ENCODE results near the gene TOMT.

DNA sequence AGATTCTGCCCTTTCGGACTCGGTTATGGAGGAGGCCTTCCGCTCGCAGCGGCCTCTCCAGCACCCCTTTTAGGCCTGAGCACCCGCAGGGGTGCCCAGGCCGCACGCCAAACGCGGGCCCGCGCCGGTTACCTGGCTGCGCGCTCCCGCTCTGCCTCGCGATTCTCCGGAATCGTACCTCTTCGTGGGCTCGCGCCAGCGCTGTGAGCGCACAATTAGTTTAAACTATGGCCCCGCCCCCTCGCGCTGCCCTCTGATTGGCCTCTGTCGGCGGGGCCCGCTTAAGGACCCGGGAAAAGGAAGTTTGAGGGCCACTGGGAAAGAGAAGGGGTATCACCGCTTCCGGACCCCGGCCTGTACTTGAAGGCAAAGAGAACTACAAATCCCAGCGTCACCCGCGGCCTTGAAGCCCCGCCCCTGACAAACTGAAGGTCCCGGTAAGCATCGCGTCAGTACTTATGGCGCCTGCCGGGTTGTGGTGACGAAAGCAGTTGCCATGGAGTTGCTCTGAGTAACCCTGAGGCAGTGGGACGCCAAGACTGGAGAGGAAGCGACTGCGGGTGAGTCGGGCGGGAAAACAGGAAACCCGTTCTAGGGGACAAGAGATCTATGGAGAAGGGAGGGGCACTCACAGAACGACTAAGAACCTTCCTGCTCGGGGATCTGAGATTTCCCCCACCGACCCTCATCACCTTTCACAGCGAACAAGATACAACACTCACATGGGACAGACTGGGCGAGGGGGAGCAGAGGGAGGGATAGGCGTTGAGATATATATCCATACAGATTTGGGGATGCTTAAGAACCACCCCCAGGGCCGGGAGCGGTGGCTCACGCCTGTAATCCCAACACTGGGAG lies 25.2 kb upstream of the TOMT start, which contains the start of the genes LRRC51 and NUMA1:
- TF ChIP-seq, protein P1, sequence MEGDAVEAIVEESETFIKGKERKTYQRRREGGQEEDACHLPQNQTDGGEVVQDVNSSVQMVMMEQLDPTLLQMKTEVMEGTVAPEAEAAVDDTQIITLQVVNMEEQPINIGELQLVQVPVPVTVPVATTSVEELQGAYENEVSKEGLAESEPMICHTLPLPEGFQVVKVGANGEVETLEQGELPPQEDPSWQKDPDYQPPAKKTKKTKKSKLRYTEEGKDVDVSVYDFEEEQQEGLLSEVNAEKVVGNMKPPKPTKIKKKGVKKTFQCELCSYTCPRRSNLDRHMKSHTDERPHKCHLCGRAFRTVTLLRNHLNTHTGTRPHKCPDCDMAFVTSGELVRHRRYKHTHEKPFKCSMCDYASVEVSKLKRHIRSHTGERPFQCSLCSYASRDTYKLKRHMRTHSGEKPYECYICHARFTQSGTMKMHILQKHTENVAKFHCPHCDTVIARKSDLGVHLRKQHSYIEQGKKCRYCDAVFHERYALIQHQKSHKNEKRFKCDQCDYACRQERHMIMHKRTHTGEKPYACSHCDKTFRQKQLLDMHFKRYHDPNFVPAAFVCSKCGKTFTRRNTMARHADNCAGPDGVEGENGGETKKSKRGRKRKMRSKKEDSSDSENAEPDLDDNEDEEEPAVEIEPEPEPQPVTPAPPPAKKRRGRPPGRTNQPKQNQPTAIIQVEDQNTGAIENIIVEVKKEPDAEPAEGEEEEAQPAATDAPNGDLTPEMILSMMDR (IDR thresholded peaks at IDR 0.05; ENCODE audit: low read length), result no peak
- no peak for TF ChIP-seq EZH2 (IDR thresholded peaks at IDR 0.05; ENCODE audit: borderline replicate concordance, low read length)

All from OCI-LY1 (cell line).